Neuronal stem cell (in vitro differentiated cells): Measurements from ENCODE around the gene CFAP54.

Experiments
- DNase-seq: peaks from one replicate; pipeline ENCODE4 v3.0.0-alpha.2; 2013; ENCODE audit warnings: low spot score
- H2AFZ ChIP-seq: one replicate; pipeline ENCODE4 v1.6.1; 2013; ENCODE audit warnings: mild to moderate bottlenecking, low read length, inconsistent platforms
- H2AK5ac ChIP-seq: 2 replicates; pipeline ENCODE4 v1.6.1; 2013; ENCODE audit warnings: low read depth, mild to moderate bottlenecking, inconsistent platforms, low read length, moderate library complexity, mixed read lengths
- H2BK120ac ChIP-seq: 2 replicates; pipeline ENCODE4 v1.6.1; 2013; ENCODE audit warnings: low read depth, mild to moderate bottlenecking, inconsistent platforms, low read length, moderate library complexity, mixed read lengths
- H2BK12ac ChIP-seq: one replicate; pipeline ENCODE4 v1.6.1; 2013; ENCODE audit warnings: low read length, inconsistent platforms
- H2BK15ac ChIP-seq: 2 replicates; pipeline ENCODE4 v1.6.1; 2013; ENCODE audit warnings: mild to moderate bottlenecking, low read length, inconsistent platforms, mixed read lengths
- H2BK5ac ChIP-seq: one replicate; pipeline ENCODE4 v1.6.1; 2013; ENCODE audit warnings: inconsistent platforms, mild to moderate bottlenecking, low read length, moderate library complexity
- H3K14ac ChIP-seq: one replicate; pipeline ENCODE4 v1.6.1; 2013; ENCODE audit warnings: low read length, inconsistent platforms
- H3K18ac ChIP-seq: 2 replicates; pipeline ENCODE4 v1.6.1; 2013; ENCODE audit warnings: low read length, inconsistent platforms
- H3K23ac ChIP-seq: 2 replicates; pipeline ENCODE4 v1.6.1; 2013; ENCODE audit warnings: low read depth, mild to moderate bottlenecking, mixed read lengths, low read length, inconsistent platforms; ENCODE audit not compliant: poor library complexity
- H3K27ac ChIP-seq: replicated peaks from 3 replicates; pipeline ENCODE4 v1.5.1; 2013; ENCODE audit warnings: low read length, inconsistent platforms
- H3K27me3 ChIP-seq, 3 experiments: 2 replicates each; pipeline ENCODE4 v1.6.1; 2013; ENCODE audit warnings: low read length in 3 of 3, mild to moderate bottlenecking in 2 of 3, inconsistent platforms in 1 of 3, low read depth in 1 of 3, mixed read lengths in 1 of 3, moderate library complexity in 1 of 3; ENCODE audit not compliant: control insufficient read depth in 3 of 3, insufficient read depth in 3 of 3
- H3K36me3 ChIP-seq, 2 donors: replicated peaks in 1 of 2; 2 replicates each; pipeline ENCODE4 v1.6.1; 2013; ENCODE audit warnings: low read length in 2 of 2; ENCODE audit not compliant: control insufficient read depth in 2 of 2, insufficient read depth in 2 of 2
- H3K4ac ChIP-seq: 2 replicates; pipeline ENCODE4 v1.6.1; 2013; ENCODE audit warnings: inconsistent platforms, mild to moderate bottlenecking, low read length, moderate library complexity
- H3K4me1 ChIP-seq, 2 donors: 1 replicate in 1 of 2; 2 replicates in 1 of 2; pipeline ENCODE4 v1.6.1; 2013; ENCODE audit warnings: low read length in 2 of 2, low read depth in 1 of 2; ENCODE audit not compliant: control insufficient read depth in 2 of 2, insufficient read depth in 1 of 2
- H3K4me2 ChIP-seq: one replicate; pipeline ENCODE4 v1.6.1; 2013; ENCODE audit warnings: mild to moderate bottlenecking, low read length, inconsistent platforms; ENCODE audit not compliant: insufficient read depth, poor library complexity, severe bottlenecking
- H3K4me3 ChIP-seq, 2 donors: 2 replicates each; pipeline ENCODE4 v1.5.1; 2013; ENCODE audit warnings: low read length in 2 of 2, mild to moderate bottlenecking in 2 of 2, inconsistent platforms in 1 of 2, moderate library complexity in 1 of 2
- H3K79me1 ChIP-seq: one replicate; pipeline ENCODE4 v1.6.1; 2013; ENCODE audit warnings: low read depth, mild to moderate bottlenecking, inconsistent platforms, low read length, moderate library complexity
- H3K9ac ChIP-seq: one replicate; pipeline ENCODE4 v1.6.1; 2013; ENCODE audit warnings: mild to moderate bottlenecking, low read depth, low read length, inconsistent platforms; ENCODE audit not compliant: poor library complexity
- H3K9me3 ChIP-seq, 2 donors: replicated peaks in 1 of 2; 2 replicates each; pipeline versions ENCODE3 to v1.6.1; 2013; ENCODE audit warnings: low read length in 2 of 2, mild to moderate bottlenecking in 2 of 2, inconsistent platforms in 1 of 2, low read depth in 1 of 2, mixed read lengths in 1 of 2, moderate library complexity in 1 of 2; ENCODE audit not compliant: control insufficient read depth in 2 of 2, insufficient read depth in 1 of 2
- H4K8ac ChIP-seq: one replicate; pipeline ENCODE4 v1.6.1; 2013; ENCODE audit warnings: low read depth, mild to moderate bottlenecking, inconsistent platforms, low read length, moderate library complexity
- H4K91ac ChIP-seq: one replicate; pipeline ENCODE4 v1.6.1; 2013; ENCODE audit warnings: low read length, low read depth, mild to moderate bottlenecking, inconsistent platforms; ENCODE audit not compliant: poor library complexity
- WGBS, 2 donors: extraction: QIAGEN DNeasy Blood & Tissue Kit; methylation state at CpG; one replicate each; pipeline ENCODE4 v1.1.7; 2013; ENCODE audit warnings: missing lambda C conversion rate in 2 of 2, mixed read lengths in 1 of 2; ENCODE audit not compliant: insufficient read length in 2 of 2, insufficient replicate concordance in 1 of 2; ENCODE audit errors: extremely low coverage in 2 of 2; 5-methylcytosine and 5-hydroxymethylcytosine counted together

The CFAP54 gene

GRCh38 chr12:96769400-96769799 is 280.0 kb downstream of the CFAP54 start:
- no peak overlapping the region for H3K27ac ChIP-seq
- H3K14ac ChIP-seq = no peak overlapping the region
- H2AK5ac ChIP-seq = no peak overlapping the region
- H3K9me3 ChIP-seq = no peaks in the 10 kb centered on the region
- no peaks in the 10 kb centered on the region for H3K4me1 ChIP-seq
- no peak overlapping the region for H3K18ac ChIP-seq
- no peak overlapping the region for H3K9ac ChIP-seq
- H3K36me3 ChIP-seq = no peaks in the 10 kb centered on the region
- H3K23ac ChIP-seq = no peak overlapping the region
- no peak overlapping the region for H4K8ac ChIP-seq
- no peak overlapping the region for H3K4ac ChIP-seq
- H3K79me1 ChIP-seq = no peaks in the 10 kb centered on the region
- no peak overlapping the region for H2BK120ac ChIP-seq
- H3K4me3 ChIP-seq = no peak overlapping the region
- no peak for DNase-seq
- H2BK5ac ChIP-seq = no peak overlapping the region
- WGBS, 2 donors = no CpG with 5 or more reads among the region's 7 CpGs
- H3K27me3 ChIP-seq = no peaks in the 10 kb centered on the region
- no peak overlapping the region for H2AFZ ChIP-seq
- H2BK12ac ChIP-seq = no peak overlapping the region
- H2BK15ac ChIP-seq = no peak overlapping the region
- H3K4me2 ChIP-seq = no peak overlapping the region
- H4K91ac ChIP-seq = no peak overlapping the region

GRCh38 chr12:96770219-96771102 is 281.1 kb downstream of the CFAP54 start:
- no peak overlapping the region for H4K91ac ChIP-seq
- no peaks in the 10 kb centered on the region for H3K27me3 ChIP-seq
- peak overlapping the region; percentile 2 for H2AFZ ChIP-seq
- H3K9ac ChIP-seq = no peak overlapping the region
- no peak overlapping the region for H2BK15ac ChIP-seq
- H3K9me3 ChIP-seq = no peaks in the 10 kb centered on the region
- H3K4me1 ChIP-seq = no peaks in the 10 kb centered on the region
- H3K23ac ChIP-seq = no peak overlapping the region
- no peak overlapping the region for H3K14ac ChIP-seq
- H3K4me2 ChIP-seq = no peak overlapping the region
- H4K8ac ChIP-seq = no peak overlapping the region
- no peaks in the 10 kb centered on the region for H3K36me3 ChIP-seq
- H2AK5ac ChIP-seq = no peak overlapping the region
- no peak overlapping the region for H2BK120ac ChIP-seq
- no peak for DNase-seq
- H3K4ac ChIP-seq = no peak overlapping the region
- no peak overlapping the region for H2BK5ac ChIP-seq
- no peak overlapping the region for H3K27ac ChIP-seq
- no peaks in the 10 kb centered on the region for H3K79me1 ChIP-seq
- no peak overlapping the region for H3K18ac ChIP-seq
- H2BK12ac ChIP-seq = no peak overlapping the region
- no peak overlapping the region for H3K4me3 ChIP-seq
- WGBS, 2 donors = no CpG with 5 or more reads among the region's 3 CpGs

GRCh38 chr12:96773031-96773430 is 283.7 kb downstream of the CFAP54 start:
- H3K27ac ChIP-seq = no peak overlapping the region
- H2BK12ac ChIP-seq = no peak overlapping the region
- no peak overlapping the region for H3K9ac ChIP-seq
- DNase-seq = no peak
- no peaks in the 10 kb centered on the region for H3K4me1 ChIP-seq
- H2AFZ ChIP-seq = no peak overlapping the region
- no peak overlapping the region for H3K18ac ChIP-seq
- H4K8ac ChIP-seq = no peak overlapping the region
- no peak overlapping the region for H2AK5ac ChIP-seq
- H3K23ac ChIP-seq = no peak overlapping the region
- no CpG with 5 or more reads among the region's 2 CpGs for WGBS, 2 donors
- H3K4me3 ChIP-seq = no peak overlapping the region
- peaks cover 0 to 2% of the 10 kb centered on the region in 2 donors for H3K9me3 ChIP-seq
- no peak overlapping the region for H3K4ac ChIP-seq
- H3K4me2 ChIP-seq = no peak overlapping the region
- no peak overlapping the region for H3K14ac ChIP-seq
- no peak overlapping the region for H4K91ac ChIP-seq
- no peak overlapping the region for H2BK120ac ChIP-seq
- no peak overlapping the region for H2BK15ac ChIP-seq
- H2BK5ac ChIP-seq = no peak overlapping the region
- no peaks in the 10 kb centered on the region for H3K79me1 ChIP-seq
- H3K36me3 ChIP-seq = no peaks in the 10 kb centered on the region
- no peaks in the 10 kb centered on the region for H3K27me3 ChIP-seq

- Histone ChIP-seq H3K14ac (no peak overlapping the region), H4K91ac (no peak overlapping the region), H2BK120ac (no peak overlapping the region), H3K4me1 (no peaks in the 10 kb centered on the region), H3K9me3 (peaks cover 0 to 2% of the 10 kb centered on the region in 2 donors), H2BK5ac (no peak overlapping the region), H3K18ac (no peak overlapping the region), H3K4ac (no peak overlapping the region), H2BK15ac (no peak overlapping the region), H3K4me3 (no peak overlapping the region), H3K27me3 (no peaks in the 10 kb centered on the region), H3K23ac (no peak overlapping the region), H3K4me2 (no peak overlapping the region), H3K79me1 (no peaks in the 10 kb centered on the region), H2AK5ac (no peak overlapping the region), H3K36me3 (no peaks in the 10 kb centered on the region), H2AFZ (no peak overlapping the region), H3K9ac (no peak overlapping the region), H3K27ac (no peak overlapping the region), H4K8ac (no peak overlapping the region), H2BK12ac (no peak overlapping the region)
- WGBS, 2 donors = no CpG with 5 or more reads among the region's 9 CpGs
- no peak for DNase-seq
Observed at GRCh38 chr12:96774496-96775256, 285.3 kb downstream of the CFAP54 start.
